ENCODE results near the gene COL3A1.

GRCh38 chr2:189000221-189000620 lies 26.0 kb downstream of the COL3A1 start:
- TF ChIP-seq CTCF (IDR thresholded peaks at IDR 0.05; ENCODE audit: borderline replicate concordance, extremely low read depth, low read length, poor library complexity, severe bottlenecking) = no peak
- no peak for TF ChIP-seq EZH2 (IDR thresholded peaks at IDR 0.05; ENCODE audit: borderline replicate concordance, low read depth, low read length, severe bottlenecking)

Measured in DND-41 (cell line).